B cell (primary cell): ENCODE results near the gene GBE1. TPM values are rescaled to one million over a fixed set of nuclear protein-coding genes. Genes with fewer than 3 reads are reported as not detected.

ENCODE experiments used
- ATAC-seq: fragments of 200-7000 bp; cut with Tn5 transposase; one replicate; pipeline ENCODE4 v1.10.0; 2021; ENCODE audit warnings: low read depth, mild to moderate bottlenecking, moderate number of reproducible peaks, moderate library complexity
- CTCF ChIA-PET: fragments of 350-600 bp; sonication (Branson Sonifier 250); formaldehyde crosslinking; loops from one replicate; lab custom pipeline; 2021; ENCODE audit warnings: antibody characterized with exemption, inconsistent platforms; lab: Charles Lee
- POLR2A ChIA-PET: fragments of 350-600 bp; sonication (Branson Sonifier 250); formaldehyde crosslinking; loops from one replicate; lab custom pipeline; 2021; ENCODE audit warnings: antibody characterized with exemption; lab: Charles Lee
- DNase-seq: peaks from one replicate; pipeline ENCODE4 v3.0.0; 2013
- H2AFZ ChIP-seq: 2 replicates; pipeline ENCODE4 v1.6.1; 2012; ENCODE audit warnings: mild to moderate bottlenecking, low read depth, low read length; ENCODE audit not compliant: insufficient read depth, poor library complexity, severe bottlenecking
- H3K27ac ChIP-seq, 2 donors: 1 replicate in 1 of 2; 2 replicates in 1 of 2; pipeline ENCODE4 v1.5.1; 2012 to 2013; ENCODE audit warnings: low read length in 2 of 2, mild to moderate bottlenecking in 2 of 2, moderate library complexity in 1 of 2
- H3K27me3 ChIP-seq, 4 experiments: fragments of 200-600 bp in 1 of 4; sonication (generic) in 1 of 4; replicated peaks in 1 of 4; 1 replicate in 2 of 4; 2 replicates in 2 of 4; pipeline versions ENCODE4 v1.6.1 to v1.7.0; 2013 to 2016; ENCODE audit warnings: low read length in 3 of 4, mild to moderate bottlenecking in 2 of 4, mixed read lengths in 1 of 4, moderate library complexity in 1 of 4; ENCODE audit not compliant: insufficient read depth in 4 of 4, control insufficient read depth in 3 of 4; ENCODE audit errors: control extremely low read depth in 1 of 4
- H3K36me3 ChIP-seq, 2 experiments: replicated peaks in 1 of 2; 1 replicate in 1 of 2; 2 replicates in 1 of 2; pipeline versions ENCODE4 v1.6.1 to v1.7.1; 2013; ENCODE audit warnings: low read length in 1 of 2; ENCODE audit not compliant: insufficient read depth in 2 of 2, control insufficient read depth in 1 of 2; ENCODE audit errors: control extremely low read depth in 1 of 2, extremely low read depth in 1 of 2
- H3K4me1 ChIP-seq, 2 donors: fragments of 200-600 bp in 1 of 2; sonication (generic) in 1 of 2; 1 replicate in 1 of 2; 2 replicates in 1 of 2; pipeline versions ENCODE4 v1.5.1 to v1.6.1; 2013 to 2017; ENCODE audit warnings: low read length in 2 of 2; ENCODE audit not compliant: control insufficient read depth in 2 of 2, insufficient read depth in 2 of 2
- H3K4me2 ChIP-seq: replicated peaks from 2 replicates; pipeline ENCODE3; 2012; ENCODE audit warnings: mild to moderate bottlenecking, low read depth, low read length; ENCODE audit not compliant: poor library complexity, severe bottlenecking
- H3K4me3 ChIP-seq, 5 experiments: fragments of 200-600 bp in 1 of 5; sonication (generic) in 1 of 5; 1 replicate in 3 of 5; 2 replicates in 2 of 5; pipeline versions ENCODE4 v1.5.1 to v1.7.0; 2011 to 2016; ENCODE audit warnings: low read length in 4 of 5, mild to moderate bottlenecking in 4 of 5, low read depth in 2 of 5, control low read depth in 1 of 5, moderate library complexity in 1 of 5; ENCODE audit not compliant: insufficient read depth in 1 of 5; ENCODE audit errors: control extremely low read depth in 1 of 5, extremely low read depth in 1 of 5
- H3K79me2 ChIP-seq: fragments of 200-600 bp; sonication (generic); one replicate; pipeline ENCODE4 v1.6.0; 2016; ENCODE audit warnings: low read length; ENCODE audit not compliant: control insufficient read depth, insufficient read depth
- H3K9ac ChIP-seq: fragments of 200-600 bp; sonication (generic); 2 replicates; pipeline ENCODE4 v1.6.1; 2017; ENCODE audit warnings: mild to moderate bottlenecking, low read length, moderate library complexity
- H3K9me3 ChIP-seq, 3 donors: one replicate each; pipeline versions ENCODE4 v1.6.1 to v1.7.1; 2013; ENCODE audit warnings: low read length in 2 of 3; ENCODE audit not compliant: control insufficient read depth in 2 of 3, insufficient read depth in 1 of 3; ENCODE audit errors: control extremely low read depth in 1 of 3
- H4K20me1 ChIP-seq: 2 replicates; pipeline ENCODE4 v1.6.0; 2012; ENCODE audit warnings: mild to moderate bottlenecking, low read length; ENCODE audit not compliant: insufficient read depth, control insufficient read depth, poor library complexity, severe bottlenecking
- H3K27ac Mint-ChIP-seq: one replicate; pipeline ENCODE4 v1.8.0; 2021; ENCODE audit warnings: mixed read lengths
- H3K27me3 Mint-ChIP-seq: one replicate; pipeline ENCODE4 v1.8.0; 2021; ENCODE audit warnings: mixed read lengths
- H3K4me1 Mint-ChIP-seq: one replicate; pipeline ENCODE4 v1.8.0; 2021; ENCODE audit warnings: mixed read lengths
- H3K4me3 Mint-ChIP-seq: one replicate; pipeline ENCODE4 v1.8.0; 2021; ENCODE audit warnings: mixed read lengths
- H3K9me3 Mint-ChIP-seq: one replicate; pipeline ENCODE4 v1.8.0; 2022; ENCODE audit warnings: mixed read lengths; ENCODE audit not compliant: insufficient read depth
- EZH2 ChIP-seq: IDR thresholded peaks from 2 replicates; pipeline ENCODE4 v1.6.1; 2012; ENCODE audit warnings: borderline replicate concordance, low read depth, mild to moderate bottlenecking, moderate library complexity, low read length; ENCODE audit not compliant: insufficient read depth, poor library complexity, severe bottlenecking
- WGBS: methylation state at CpG from one replicate; pipeline ENCODE4 v1.1.5; 2013; ENCODE audit warnings: missing lambda C conversion rate; ENCODE audit not compliant: insufficient coverage; 5-methylcytosine and 5-hydroxymethylcytosine counted together
- intact Hi-C: fragments of 100-400 bp; cut with micrococcal nuclease; formaldehyde crosslinking; loops from one replicate; pipeline ENCODE4 v1.10.0; 2022
- polyA plus RNA-seq: library from polyadenylated mRNA; depleted of rRNA; stranded (reverse); fragments of >200 nt; gene quantifications from 2 replicates; pipeline ENCODE4 v1.2.3, GENCODE V29; 2012
- total RNA-seq, 2 donors: library from RNA; stranded (reverse); fragments of 120-200 nt in 1 of 2; gene quantifications; 1 replicate in 1 of 2; 2 replicates in 1 of 2; pipeline versions ENCODE4 v1.2.3 to v1.2.4, GENCODE V29; 2013 to 2022
- TF ChIP-seq, protein P1 (sequence below): fragments of 200-600 bp; IDR thresholded peaks from one replicate; pipeline ENCODE4 v1.8.0; 2022; ENCODE audit warnings: antibody characterized with exemption, mild to moderate bottlenecking

The GBE1 gene
- total and polyA plus RNA-seq, 2 donors (not counting 1 experiment from before 2014, with no cell fraction given): 3.4 to 20.8 TPM

- ChIA-PET POLR2A (no interaction called here), CTCF (no interaction called here)
- no peak for DNase-seq
- H3K27ac ChIP-seq: no peak overlapping the region
- no peaks in the 10 kb centered on the region for H3K9me3 ChIP-seq
- H2AFZ ChIP-seq: no peak overlapping the region
- intact Hi-C loops: no loop called here
- no peak overlapping the region for H3K4me3 Mint-ChIP-seq
- peaks cover 4% of the 10 kb centered on the region for H3K27me3 Mint-ChIP-seq
- no peaks in the 10 kb centered on the region for H3K79me2 ChIP-seq
- H3K4me3 ChIP-seq: no peak overlapping the region
- H3K36me3 ChIP-seq: no peaks in the 10 kb centered on the region
- H3K27me3 ChIP-seq: peaks cover 0 to 3% (median 0%) of the 10 kb centered on the region in 4 experiments
- H4K20me1 ChIP-seq: no peaks in the 10 kb centered on the region
- no peaks in the 10 kb centered on the region for H3K4me1 Mint-ChIP-seq
- H3K4me1 ChIP-seq: no peaks in the 10 kb centered on the region
- H3K9ac ChIP-seq: no peak overlapping the region
- H3K4me2 ChIP-seq: no peak overlapping the region
- H3K27ac Mint-ChIP-seq: no peak overlapping the region
- no CpG with 5 or more reads among the region's 1 CpG for WGBS
- TF ChIP-seq, protein P1, sequence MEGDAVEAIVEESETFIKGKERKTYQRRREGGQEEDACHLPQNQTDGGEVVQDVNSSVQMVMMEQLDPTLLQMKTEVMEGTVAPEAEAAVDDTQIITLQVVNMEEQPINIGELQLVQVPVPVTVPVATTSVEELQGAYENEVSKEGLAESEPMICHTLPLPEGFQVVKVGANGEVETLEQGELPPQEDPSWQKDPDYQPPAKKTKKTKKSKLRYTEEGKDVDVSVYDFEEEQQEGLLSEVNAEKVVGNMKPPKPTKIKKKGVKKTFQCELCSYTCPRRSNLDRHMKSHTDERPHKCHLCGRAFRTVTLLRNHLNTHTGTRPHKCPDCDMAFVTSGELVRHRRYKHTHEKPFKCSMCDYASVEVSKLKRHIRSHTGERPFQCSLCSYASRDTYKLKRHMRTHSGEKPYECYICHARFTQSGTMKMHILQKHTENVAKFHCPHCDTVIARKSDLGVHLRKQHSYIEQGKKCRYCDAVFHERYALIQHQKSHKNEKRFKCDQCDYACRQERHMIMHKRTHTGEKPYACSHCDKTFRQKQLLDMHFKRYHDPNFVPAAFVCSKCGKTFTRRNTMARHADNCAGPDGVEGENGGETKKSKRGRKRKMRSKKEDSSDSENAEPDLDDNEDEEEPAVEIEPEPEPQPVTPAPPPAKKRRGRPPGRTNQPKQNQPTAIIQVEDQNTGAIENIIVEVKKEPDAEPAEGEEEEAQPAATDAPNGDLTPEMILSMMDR: no peak
- no peak for TF ChIP-seq EZH2
- H3K9me3 Mint-ChIP-seq: no peaks in the 10 kb centered on the region
- no peak for ATAC-seq
Observed at GRCh38 chr3:81446806-81447205, 314.6 kb downstream of the GBE1 start.

- no peak overlapping the region for H3K4me3 Mint-ChIP-seq
- TF ChIP-seq, protein P1: no peak
- TF ChIP-seq EZH2: no peak
- H3K27ac ChIP-seq: no peak overlapping the region
- peaks cover 0 to 3% (median 0%) of the 10 kb centered on the region in 4 experiments for H3K27me3 ChIP-seq
- no peaks in the 10 kb centered on the region for H3K36me3 ChIP-seq
- no peak overlapping the region for H3K9ac ChIP-seq
- no peaks in the 10 kb centered on the region for H3K4me1 Mint-ChIP-seq
- H3K4me3 ChIP-seq: no peak overlapping the region
- no peak overlapping the region for H3K27ac Mint-ChIP-seq
- no peak overlapping the region for H2AFZ ChIP-seq
- H3K9me3 ChIP-seq: no peaks in the 10 kb centered on the region
- H3K4me1 ChIP-seq: no peaks in the 10 kb centered on the region
- ATAC-seq (no peak), DNase-seq (no peak)
- no peaks in the 10 kb centered on the region for H3K79me2 ChIP-seq
- 100% methylated on average over 2 of the region's 4 CpGs for WGBS
- no peaks in the 10 kb centered on the region for H4K20me1 ChIP-seq
- no peak overlapping the region for H3K4me2 ChIP-seq
- peaks cover 3% of the 10 kb centered on the region for H3K9me3 Mint-ChIP-seq
- ChIA-PET CTCF (no interaction called here), POLR2A (no interaction called here)
- peaks cover 4% of the 10 kb centered on the region for H3K27me3 Mint-ChIP-seq
- intact Hi-C loops: no loop called here
Observed at GRCh38 chr3:81445712-81446111, 315.7 kb downstream of the GBE1 start.
